Endothelial cell of umbilical vein (primary cell): Measurements from ENCODE around the gene ITIH4. TPM values are rescaled to one million over a fixed set of nuclear protein-coding genes. Genes with fewer than 3 reads are reported as not detected.
"Not testable (repeated sequence)": the region's sequence is repeated elsewhere in the genome, so short reads cannot be mapped to it uniquely, and the experiment has no call there.

Source experiments
- BruUV-seq: library from RNA; stranded (reverse); fragments of 400-500 nt; replicated peaks from 2 replicates; lab custom pipeline; 2021; lab: Mats Ljungman, UMichigan
- CTCF ChIA-PET: fragments of 300-600, 350-600 bp; sonication (Branson Sonifier 250); formaldehyde crosslinking; loops from one replicate; lab custom pipeline; 2021; ENCODE audit warnings: antibody characterized with exemption, inconsistent platforms; lab: Charles Lee
- POLR2A ChIA-PET: fragments of 300-600, 350-600 bp; sonication (Branson Sonifier 250); formaldehyde crosslinking; loops from one replicate; lab custom pipeline; 2021; ENCODE audit warnings: antibody characterized with exemption, inconsistent platforms; lab: Charles Lee
- DNase-seq: peaks from one replicate; pipeline ENCODE4 v3.0.0-alpha.2; 2011; ENCODE audit warnings: low read depth, low spot score
- FAIRE-seq: peaks from 2 replicates; lab custom pipeline; 2011; peaks lifted over from hg19 to GRCh38; lab: Jason Lieb, UNC
- H2AFZ ChIP-seq: 2 replicates; pipeline ENCODE4 v1.6.0; 2012; ENCODE audit warnings: low read depth, low read length, control low read depth, inconsistent platforms
- H3K27ac ChIP-seq: 2 replicates; pipeline ENCODE4 v1.5.1; 2011; ENCODE audit warnings: low read depth, mild to moderate bottlenecking, control low read depth, low read length, moderate library complexity; ENCODE audit not compliant: insufficient read depth
- H3K27me3 ChIP-seq, 2 experiments: 2 replicates each; pipeline versions ENCODE4 v1.6.0 to v1.6.1; 2011; ENCODE audit warnings: low read length in 2 of 2, mixed read lengths in 1 of 2; ENCODE audit not compliant: control insufficient read depth in 2 of 2, insufficient read depth in 2 of 2
- H3K36me3 ChIP-seq, 2 experiments: 2 replicates in 1 of 2; 3 replicates in 1 of 2; pipeline ENCODE4 v1.5.1; 2011; ENCODE audit warnings: low read length in 2 of 2, mild to moderate bottlenecking in 1 of 2, moderate library complexity in 1 of 2; ENCODE audit not compliant: control insufficient read depth in 2 of 2, insufficient read depth in 2 of 2; ENCODE audit errors: extremely low read depth in 1 of 2
- H3K4me1 ChIP-seq: 3 replicates; pipeline ENCODE4 v1.5.1; 2011; ENCODE audit warnings: mild to moderate bottlenecking, low read length; ENCODE audit not compliant: control insufficient read depth, insufficient read depth; ENCODE audit errors: extremely low read depth
- H3K4me2 ChIP-seq: 2 replicates; pipeline ENCODE4 v1.6.1; 2011; ENCODE audit warnings: low read length, control low read depth, mixed read lengths; ENCODE audit not compliant: insufficient read depth
- H3K4me3 ChIP-seq, 3 experiments: fragments of 200-600 bp in 1 of 3; sonication (generic), shearing (Covaris generic) in 1 of 3; replicated peaks in 1 of 3; 2 replicates each; pipeline ENCODE4 v1.5.1; 2011 to 2016; ENCODE audit warnings: control low read depth in 3 of 3, low read length in 3 of 3, mild to moderate bottlenecking in 2 of 3, inconsistent platforms in 1 of 3, low read depth in 1 of 3, moderate library complexity in 1 of 3; ENCODE audit not compliant: insufficient read depth in 1 of 3
- H3K79me2 ChIP-seq: 2 replicates; pipeline ENCODE4 v1.6.0; 2012; ENCODE audit warnings: low read length, inconsistent platforms; ENCODE audit not compliant: control insufficient read depth, insufficient read depth
- H3K9ac ChIP-seq: replicated peaks from 2 replicates; pipeline ENCODE3; 2011; ENCODE audit warnings: low read length, control low read depth; ENCODE audit not compliant: insufficient read depth; ENCODE audit errors: extremely low read depth
- H3K9me1 ChIP-seq: replicated peaks from 3 replicates; pipeline ENCODE4 v1.6.0; 2011; ENCODE audit warnings: mild to moderate bottlenecking, low read length; ENCODE audit not compliant: control insufficient read depth, insufficient read depth; ENCODE audit errors: extremely low read depth
- H3K9me3 ChIP-seq: replicated peaks from 2 replicates; pipeline ENCODE4 v1.5.1; 2012; ENCODE audit warnings: low read length, inconsistent platforms; ENCODE audit not compliant: control insufficient read depth, insufficient read depth
- H4K20me1 ChIP-seq: replicated peaks from 2 replicates; pipeline ENCODE3; 2011; ENCODE audit warnings: mild to moderate bottlenecking, low read length; ENCODE audit not compliant: control insufficient read depth, insufficient read depth; ENCODE audit errors: extremely low read depth
- EZH2 ChIP-seq: IDR thresholded peaks from 2 replicates; pipeline ENCODE4 v1.6.1; 2012; ENCODE audit warnings: borderline replicate concordance, low read depth, mild to moderate bottlenecking, moderate library complexity, low read length, inconsistent platforms; ENCODE audit not compliant: severe bottlenecking
- FOS ChIP-seq: IDR thresholded peaks from 2 replicates; pipeline ENCODE4 v1.6.1; 2011; ENCODE audit warnings: mild to moderate bottlenecking, low read length, moderate library complexity, borderline replicate concordance; ENCODE audit not compliant: insufficient read depth
- GATA2 ChIP-seq: IDR thresholded peaks from 2 replicates; pipeline ENCODE4 v1.7.0; 2011; ENCODE audit warnings: low read depth, mild to moderate bottlenecking, moderate library complexity, mixed read lengths, low read length; ENCODE audit not compliant: insufficient read length, insufficient read depth
- JUN ChIP-seq: IDR thresholded peaks from 2 replicates; pipeline ENCODE4 v1.6.1; 2011; ENCODE audit warnings: borderline replicate concordance, low read depth; ENCODE audit not compliant: insufficient read length, insufficient read depth
- MAX ChIP-seq: IDR thresholded peaks from 2 replicates; pipeline ENCODE4 v1.6.1; 2011; ENCODE audit not compliant: insufficient read depth, insufficient read length
- MYC ChIP-seq: IDR thresholded peaks from one replicate; pipeline ENCODE4 v1.6.1; 2011; ENCODE audit warnings: mild to moderate bottlenecking, low read depth, low read length
- POLR2A ChIP-seq: IDR thresholded peaks from 2 replicates; pipeline ENCODE4 v1.6.1; 2012; ENCODE audit warnings: low read depth, mild to moderate bottlenecking, control low read depth, low read length
- POLR2AphosphoS5 ChIP-seq: IDR thresholded peaks from 2 replicates; pipeline ENCODE4 v1.6.1; 2012; ENCODE audit warnings: low read depth, mild to moderate bottlenecking, control low read depth, low read length, moderate library complexity; ENCODE audit not compliant: insufficient read depth
- dilution Hi-C: fragments of 300-500 bp; cut with MboI; formaldehyde crosslinking; loops from one replicate; pipeline ENCODE4 v1.15.0; 2019; ENCODE audit warnings: low sequenced_read_pairs; ENCODE audit not compliant: extremely low pct_ligation_motif_present
- intact Hi-C: fragments of 100-400 bp; cut with micrococcal nuclease; formaldehyde crosslinking; loops from one replicate; pipeline ENCODE4 v1.10.0; 2022
- polyA plus RNA-seq, 4 experiments: library from polyadenylated mRNA; depleted of rRNA in 3 of 4; stranded (reverse) in 3 of 4; unstranded in 1 of 4; fragments of >200 nt; gene quantifications; 2 replicates each; pipeline versions ENCODE4 v1.2.1 to v1.2.3, GENCODE V29; 2011 to 2012; ENCODE audit warnings: missing spikeins in 1 of 4
- total RNA-seq: library from RNA; stranded (reverse); gene quantifications from 2 replicates; pipeline ENCODE4 v1.2.3, GENCODE V29; 2021
- TF ChIP-seq, protein P1 (sequence below), 2 donors: IDR thresholded peaks; 1 replicate in 1 of 2; 2 replicates in 1 of 2; pipeline ENCODE4 v1.5.1; 2011; ENCODE audit warnings: low read length in 2 of 2, mild to moderate bottlenecking in 2 of 2, moderate library complexity in 2 of 2, control low read depth in 1 of 2, inconsistent platforms in 1 of 2, low read depth in 1 of 2; ENCODE audit not compliant: insufficient read depth in 1 of 2; ENCODE audit errors: extremely low read depth in 1 of 2

ITIH4 gene
- total and polyA plus RNA-seq, 2 donors (not counting 3 experiments of a cell fraction or from before 2014, with no cell fraction given), result 0.17 to 2.4 TPM

- ChIA-PET POLR2A (no interaction called here), CTCF (no interaction called here)
These were observed 53.1 kb downstream of the ITIH4 start, which contains the start of gene ITIH1 for GRCh38 chr3:52777127-52777958. ITIH1 (plus strand) TSS chr3:52777599; CDS start chr3:52777616, 17 bp downstream.

GRCh38 chr3:52776486-52776885 lies 54.0 kb downstream of the ITIH4 start:
- dilution Hi-C loops, BruUV-seq: not testable (repeated sequence)
- CTCF ChIA-PET, result interaction anchor here (1.1 kb wide), 1 partner anchor 9 kb away, joined by 5 read pairs; no protein-coding TSS in a partner anchor

More at GRCh38 chr3:52777127-52777958, 53.1 kb downstream of the ITIH4 start, which contains the start of gene ITIH1:
- TF ChIP-seq POLR2AphosphoS5, result no peak
- no peak for TF ChIP-seq JUN
- TF ChIP-seq GATA2, result no peak
- no peak for TF ChIP-seq MAX
- TF ChIP-seq, protein P1, sequence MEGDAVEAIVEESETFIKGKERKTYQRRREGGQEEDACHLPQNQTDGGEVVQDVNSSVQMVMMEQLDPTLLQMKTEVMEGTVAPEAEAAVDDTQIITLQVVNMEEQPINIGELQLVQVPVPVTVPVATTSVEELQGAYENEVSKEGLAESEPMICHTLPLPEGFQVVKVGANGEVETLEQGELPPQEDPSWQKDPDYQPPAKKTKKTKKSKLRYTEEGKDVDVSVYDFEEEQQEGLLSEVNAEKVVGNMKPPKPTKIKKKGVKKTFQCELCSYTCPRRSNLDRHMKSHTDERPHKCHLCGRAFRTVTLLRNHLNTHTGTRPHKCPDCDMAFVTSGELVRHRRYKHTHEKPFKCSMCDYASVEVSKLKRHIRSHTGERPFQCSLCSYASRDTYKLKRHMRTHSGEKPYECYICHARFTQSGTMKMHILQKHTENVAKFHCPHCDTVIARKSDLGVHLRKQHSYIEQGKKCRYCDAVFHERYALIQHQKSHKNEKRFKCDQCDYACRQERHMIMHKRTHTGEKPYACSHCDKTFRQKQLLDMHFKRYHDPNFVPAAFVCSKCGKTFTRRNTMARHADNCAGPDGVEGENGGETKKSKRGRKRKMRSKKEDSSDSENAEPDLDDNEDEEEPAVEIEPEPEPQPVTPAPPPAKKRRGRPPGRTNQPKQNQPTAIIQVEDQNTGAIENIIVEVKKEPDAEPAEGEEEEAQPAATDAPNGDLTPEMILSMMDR (IDR thresholded peaks at IDR 0.05; ENCODE audit: extremely low read depth in 1 of 2, insufficient read depth in 1 of 2, low read depth in 1 of 2, low read length in 2 of 2), result no peak
- no peak for TF ChIP-seq EZH2
- no peak for TF ChIP-seq POLR2A
- no peak for TF ChIP-seq MYC
- TF ChIP-seq FOS, result no peak
- Histone ChIP-seq H3K36me3 (no peaks in the 10 kb centered on the region), H3K9ac (no peak within 1 kb of the TSS), H3K9me3 (no peaks in the 10 kb centered on the region), H3K27me3 (peaks cover 0 to 13% of the 10 kb centered on the region in 2 experiments), H3K4me3 (no peak within 1 kb of the TSS), H3K9me1 (no peaks in the 10 kb centered on the region), H2AFZ (no peak within 1 kb of the TSS), H3K4me1 (no peaks in the 10 kb centered on the region), H3K4me2 (no peak within 1 kb of the TSS), H3K79me2 (no peaks in the 10 kb centered on the region), H3K27ac (no peak within 1 kb of the TSS), H4K20me1 (no peaks in the 10 kb centered on the region)
- dilution Hi-C loops (no loop called here), intact Hi-C loops (no loop called here)
- no peak for FAIRE-seq
- DNase-seq, result no peak
- no TSS peak for BruUV-seq

More at GRCh38 chr3:52776486-52776885, 54.0 kb downstream of the ITIH4 start:
- intact Hi-C loops, H3K9ac ChIP-seq, H3K9me1 ChIP-seq, H3K4me2 ChIP-seq, H3K79me2 ChIP-seq, H3K36me3 ChIP-seq, H3K9me3 ChIP-seq, H3K4me3 ChIP-seq, H3K4me1 ChIP-seq, H3K27me3 ChIP-seq, H2AFZ ChIP-seq, H4K20me1 ChIP-seq, DNase-seq, POLR2A ChIA-PET, FAIRE-seq, H3K27ac ChIP-seq: not testable (repeated sequence)
